ENCODE measurements around the gene CCDC200. TPM values are rescaled to one million over a fixed set of nuclear protein-coding genes. Genes with fewer than 3 reads are reported as not detected.

CCDC200 gene
- not detected in 5 replicates for total RNA-seq (2022; extraction: Qiagen RNA extraction)

GRCh38 chr17:43228020-43228782 is at the start of gene CCDC200:
TSS of gene CCDC200 (minus strand) at chr17:43228623. CDS start at chr17:43228554, 69 bp downstream.

DNA sequence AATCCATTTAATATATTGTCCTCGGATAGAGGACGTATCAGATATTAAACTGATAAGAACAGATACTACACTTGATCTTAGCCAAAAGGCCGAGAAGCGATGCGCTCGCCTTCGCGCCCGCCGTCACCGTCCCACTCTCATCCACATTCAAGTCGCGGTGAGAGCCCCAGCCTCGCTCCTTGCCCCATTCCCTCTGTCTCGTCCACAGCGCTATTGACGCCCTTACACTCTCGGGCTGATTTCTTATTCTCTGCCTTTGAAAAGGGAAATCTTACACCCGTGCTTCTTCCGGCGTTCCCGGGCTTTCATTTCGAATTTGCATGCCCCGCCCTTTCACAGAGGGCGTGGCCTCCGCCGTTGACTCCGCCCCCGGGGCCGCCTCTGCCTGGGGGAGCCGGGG is 5.5 kb upstream of the CCDC200 start, which contains the start of gene RNU2-1:
TSS of gene RNU2-1 (minus strand) at position 101 of the 400 bp plus-strand sequence.

DNA sequence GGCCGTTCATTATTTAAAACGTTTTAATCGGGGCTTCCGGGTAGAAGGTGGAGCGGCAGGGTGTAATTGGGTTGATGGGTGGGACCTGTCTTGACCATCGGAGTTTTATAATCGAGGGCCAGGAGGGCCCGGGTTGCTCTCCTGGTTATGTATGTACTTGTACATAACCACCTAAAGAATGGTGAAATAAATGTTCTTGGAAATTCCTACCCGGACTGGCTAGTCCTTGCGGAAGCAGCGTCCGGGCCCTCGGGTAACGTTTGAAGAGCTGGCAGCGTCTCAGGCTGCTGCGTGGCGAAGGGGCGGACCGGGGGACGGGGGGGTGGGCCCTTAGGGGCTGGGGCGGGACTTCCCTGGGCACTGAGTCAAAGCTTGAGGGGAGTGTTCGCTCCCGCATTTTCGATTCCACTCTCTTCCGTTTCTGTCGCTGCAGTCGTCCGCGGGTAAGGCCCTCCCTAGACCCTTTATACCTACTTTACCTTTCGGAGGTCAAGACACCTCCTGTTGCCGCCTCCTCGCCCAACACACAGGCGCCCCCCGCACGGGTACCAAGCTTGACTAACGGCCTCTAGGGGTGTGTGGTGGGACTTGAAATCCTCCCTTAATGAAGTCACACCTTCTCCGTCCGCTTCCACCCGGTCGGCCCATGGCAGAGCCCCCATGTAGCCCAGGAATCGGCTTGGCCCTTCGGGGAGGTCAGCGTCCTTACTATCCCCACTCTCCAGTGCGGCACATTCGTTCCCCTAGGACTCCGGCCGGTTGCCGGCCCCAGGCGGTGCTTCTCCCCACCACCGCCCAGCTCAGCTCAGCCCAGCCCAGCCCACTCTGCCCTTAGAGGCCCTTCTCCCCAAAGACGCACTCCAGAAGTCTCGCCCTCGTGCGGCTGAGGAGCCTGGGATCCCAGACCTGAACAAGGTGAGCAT is 16.7 kb downstream of the CCDC200 start, which contains the start of gene TMEM106A:
TSS of gene TMEM106A (plus strand) at position 396 of the 923 bp plus-strand sequence. CDS start 1,167 bp downstream, outside the sequence.

Other genes with a start within 250 kb of the CCDC200 start
- gene PTGES3L, start 248.5 kb downstream of the CCDC200 start, total RNA-seq (2022; extraction: Qiagen RNA extraction), result 0.45 to 1.3 TPM (median 1.1 TPM) in 5 replicates
- gene RUNDC1, start 248.1 kb downstream of the CCDC200 start, total RNA-seq (2022; extraction: Qiagen RNA extraction), result 18.3 to 23.4 TPM (median 21.1 TPM) in 5 replicates
- gene RPL27, start 230.2 kb downstream of the CCDC200 start, total RNA-seq (2022; extraction: Qiagen RNA extraction), result 2,842 to 4,004 TPM (median 3,048 TPM) in 5 replicates
- 18.7 to 21.2 TPM (median 18.8 TPM) in 5 replicates for gene IFI35, start 221.8 kb downstream of the CCDC200 start, total RNA-seq (2022; extraction: Qiagen RNA extraction)
- gene VAT1, start 206.2 kb downstream of the CCDC200 start, total RNA-seq (2022; extraction: Qiagen RNA extraction), result 205 to 250 TPM (median 230 TPM) in 5 replicates
- 0.11 to 0.19 TPM (median 0.16 TPM) in 5 replicates for gene RND2, start 203.4 kb downstream of the CCDC200 start, total RNA-seq (2022; extraction: Qiagen RNA extraction)
- gene BRCA1, start 103.3 kb downstream of the CCDC200 start, total RNA-seq (2022; extraction: Qiagen RNA extraction), result 19.7 to 25.4 TPM (median 24.1 TPM) in 5 replicates
- gene NBR1, start 57.4 kb downstream of the CCDC200 start, total RNA-seq (2022; extraction: Qiagen RNA extraction), result 31.4 to 41.4 TPM (median 40.8 TPM) in 5 replicates
- 0.75 to 1.6 TPM (median 1.1 TPM) in 5 replicates for gene TMEM106A, start 16.7 kb downstream of the CCDC200 start, total RNA-seq (2022; extraction: Qiagen RNA extraction)
- not detected in 5 replicates for gene RNU2-1, start 5.4 kb upstream of the CCDC200 start, total RNA-seq (2022; extraction: Qiagen RNA extraction)
- 19.4 to 29.9 TPM (median 23.8 TPM) in 5 replicates for gene ARL4D, start 170.4 kb upstream of the CCDC200 start, total RNA-seq (2022; extraction: Qiagen RNA extraction)

All from A549 treated with Mapracorat at 1 μM for 4 hours (cell line).